WERI-Rb-1 (cell line): Measurements from ENCODE around the gene OLIG2.

Source experiments
- DNase-seq: peaks from one replicate; pipeline ENCODE4 v3.0.0-alpha.2; 2020
- H3K27ac ChIP-seq: fragments of 250-450 bp; sonication (Bioruptor Pico); 2 replicates; pipeline ENCODE4 v1.5.1; 2020; ENCODE audit warnings: mild to moderate bottlenecking, moderate library complexity
- H3K27me3 ChIP-seq: fragments of 250-450 bp; sonication (Bioruptor Pico); 2 replicates; pipeline ENCODE4 v1.5.1; 2021; ENCODE audit warnings: mild to moderate bottlenecking, low read depth, moderate library complexity; ENCODE audit not compliant: insufficient read depth, severe bottlenecking
- H3K36me3 ChIP-seq: fragments of 250-450 bp; sonication (Bioruptor Pico); 2 replicates; pipeline ENCODE4 v1.5.1; 2020; ENCODE audit warnings: mild to moderate bottlenecking, moderate library complexity
- H3K4me3 ChIP-seq: 2 replicates; pipeline ENCODE4 v1.5.1; 2011; ENCODE audit warnings: low read depth, mild to moderate bottlenecking, control low read depth, low read length
- H3K9me3 ChIP-seq: fragments of 250-450 bp; sonication (Bioruptor Pico); 2 replicates; pipeline ENCODE4 v1.5.1; 2021; ENCODE audit warnings: mild to moderate bottlenecking, moderate library complexity; ENCODE audit not compliant: severe bottlenecking
- TF ChIP-seq, protein P1 (sequence below): IDR thresholded peaks from 2 replicates; pipeline ENCODE4 v1.5.1; 2011; ENCODE audit warnings: low read depth, mild to moderate bottlenecking, control low read depth, inconsistent platforms, low read length

The OLIG2 gene

DNA sequence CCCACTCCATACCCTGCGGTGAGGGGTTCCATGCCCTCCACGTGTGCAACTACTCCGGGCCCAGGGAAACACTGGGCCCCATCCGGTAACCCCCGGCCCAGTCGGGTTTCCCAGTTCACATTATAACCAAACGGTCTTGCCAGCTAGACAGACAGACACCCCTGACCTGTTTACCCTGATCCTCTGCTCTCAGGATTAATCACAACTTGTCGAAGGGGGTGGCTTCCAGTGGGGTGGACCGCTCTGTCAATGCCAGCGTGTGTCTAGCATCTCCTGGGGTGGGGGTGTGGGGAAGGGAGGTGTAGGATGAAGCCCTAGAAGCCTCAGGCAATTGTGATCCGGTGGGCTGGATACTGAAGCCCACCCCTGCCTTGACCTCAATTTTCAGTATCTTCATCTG is 4.6 kb upstream of the OLIG2 start:
- Histone ChIP-seq H3K36me3 (no peaks in the 10 kb centered on the region), H3K27me3 (peaks cover 30% of the 10 kb centered on the region), H3K4me3 (no peak overlapping the region), H3K9me3 (no peaks in the 10 kb centered on the region), H3K27ac (no peak overlapping the region)
- no peak for DNase-seq
- TF ChIP-seq, protein P1, sequence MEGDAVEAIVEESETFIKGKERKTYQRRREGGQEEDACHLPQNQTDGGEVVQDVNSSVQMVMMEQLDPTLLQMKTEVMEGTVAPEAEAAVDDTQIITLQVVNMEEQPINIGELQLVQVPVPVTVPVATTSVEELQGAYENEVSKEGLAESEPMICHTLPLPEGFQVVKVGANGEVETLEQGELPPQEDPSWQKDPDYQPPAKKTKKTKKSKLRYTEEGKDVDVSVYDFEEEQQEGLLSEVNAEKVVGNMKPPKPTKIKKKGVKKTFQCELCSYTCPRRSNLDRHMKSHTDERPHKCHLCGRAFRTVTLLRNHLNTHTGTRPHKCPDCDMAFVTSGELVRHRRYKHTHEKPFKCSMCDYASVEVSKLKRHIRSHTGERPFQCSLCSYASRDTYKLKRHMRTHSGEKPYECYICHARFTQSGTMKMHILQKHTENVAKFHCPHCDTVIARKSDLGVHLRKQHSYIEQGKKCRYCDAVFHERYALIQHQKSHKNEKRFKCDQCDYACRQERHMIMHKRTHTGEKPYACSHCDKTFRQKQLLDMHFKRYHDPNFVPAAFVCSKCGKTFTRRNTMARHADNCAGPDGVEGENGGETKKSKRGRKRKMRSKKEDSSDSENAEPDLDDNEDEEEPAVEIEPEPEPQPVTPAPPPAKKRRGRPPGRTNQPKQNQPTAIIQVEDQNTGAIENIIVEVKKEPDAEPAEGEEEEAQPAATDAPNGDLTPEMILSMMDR, result no peak

DNA sequence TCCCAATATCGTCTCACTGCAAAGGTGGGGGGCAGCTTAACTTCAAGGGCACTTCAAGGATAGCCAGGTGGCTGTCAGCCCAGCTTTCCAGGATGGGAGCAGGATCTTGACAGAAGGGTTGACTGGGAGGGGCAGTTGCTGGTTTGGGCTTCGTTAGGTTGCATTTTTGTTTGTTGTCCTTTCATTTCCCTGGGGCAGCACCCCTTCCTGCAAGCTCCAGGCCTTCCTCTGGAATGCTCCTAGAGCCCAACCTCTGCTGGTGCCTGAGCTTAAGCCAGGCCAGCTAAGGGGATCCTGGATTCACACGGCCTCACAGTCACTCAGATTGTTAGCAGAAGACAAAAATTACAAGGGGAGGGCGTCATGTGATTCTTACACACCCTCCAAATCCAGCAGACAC is 4.1 kb upstream of the OLIG2 start:
- TF ChIP-seq, protein P1, result no peak

GRCh38 chr21:33022489-33022827 is 3.3 kb upstream of the OLIG2 start:
- TF ChIP-seq, protein P1, result no peak
- Histone ChIP-seq H3K27ac (no peak overlapping the region), H3K27me3 (peaks cover 42% of the 10 kb centered on the region), H3K36me3 (no peaks in the 10 kb centered on the region), H3K4me3 (no peak overlapping the region), H3K9me3 (no peaks in the 10 kb centered on the region)
- DNase-seq, result no peak

More for the DNA sequence above, 4.1 kb upstream of the OLIG2 start:
- H3K4me3 ChIP-seq, result no peak overlapping the region
- H3K9me3 ChIP-seq, result no peaks in the 10 kb centered on the region
- peaks cover 35% of the 10 kb centered on the region for H3K27me3 ChIP-seq
- DNase-seq, result no peak
- H3K36me3 ChIP-seq, result no peaks in the 10 kb centered on the region
- H3K27ac ChIP-seq, result no peak overlapping the region

DNA sequence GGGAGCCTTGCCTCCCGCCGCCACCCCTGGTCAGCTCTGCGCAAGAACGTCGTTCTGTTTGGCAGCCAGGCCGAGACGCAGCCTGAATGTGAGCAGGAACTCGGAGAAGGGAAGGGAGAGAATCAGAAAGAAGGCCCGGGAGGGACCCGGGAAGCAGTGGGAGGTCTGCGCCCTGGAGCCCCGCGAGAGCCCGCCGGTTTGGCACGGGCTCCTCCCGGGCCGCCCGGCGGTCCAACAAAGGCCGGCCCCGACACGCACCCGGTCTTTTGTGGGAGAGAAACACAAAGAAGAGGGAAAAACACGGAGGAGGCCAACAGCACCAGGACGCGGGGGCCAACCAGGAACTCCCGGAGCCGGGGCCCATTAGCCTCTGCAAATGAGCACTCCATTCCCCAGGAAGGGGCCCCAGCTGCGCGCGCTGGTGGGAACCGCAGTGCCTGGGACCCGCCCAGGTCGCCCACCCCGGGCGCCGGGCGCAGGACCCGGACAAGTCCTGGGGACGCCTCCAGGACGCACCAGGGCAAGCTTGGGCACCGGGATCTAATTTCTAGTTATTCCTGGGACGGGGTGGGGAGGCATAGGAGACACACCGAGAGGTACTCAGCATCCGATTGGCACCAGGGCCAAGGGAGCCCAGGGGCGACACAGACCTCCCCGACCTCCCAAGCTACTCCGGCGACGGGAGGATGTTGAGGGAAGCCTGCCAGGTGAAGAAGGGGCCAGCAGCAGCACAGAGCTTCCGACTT is 2.7 kb upstream of the OLIG2 start:
- H3K27me3 ChIP-seq, result peaks cover 47% of the 10 kb centered on the region
- H3K9me3 ChIP-seq, result no peaks in the 10 kb centered on the region
- no peak overlapping the region for H3K4me3 ChIP-seq
- no peak for DNase-seq
- H3K36me3 ChIP-seq, result no peaks in the 10 kb centered on the region
- no peak overlapping the region for H3K27ac ChIP-seq
- TF ChIP-seq, protein P1, result no peak

- DNase-seq, result no peak
- TF ChIP-seq, protein P1, result no peak
- no peaks in the 10 kb centered on the region for H3K36me3 ChIP-seq
- H3K27me3 ChIP-seq, result peaks cover 54% of the 10 kb centered on the region
- no peak overlapping the region for H3K27ac ChIP-seq
- H3K9me3 ChIP-seq, result no peaks in the 10 kb centered on the region
- peak overlapping the region; percentile 18 for H3K4me3 ChIP-seq
Measured at GRCh38 chr21:33023574-33024200, 2.0 kb upstream of the OLIG2 start.
